GM21447 (cell line): ENCODE results near the gene EPHB6.

Experiments
- ATAC-seq: cut with Tn5 transposase; IDR thresholded peaks from one replicate; pipeline ENCODE4 v1.9.1; 2021; ENCODE audit not compliant: unreplicated experiment

The EPHB6 gene

GRCh38 chr7:142833174-142834048 is 21.5 kb upstream of the EPHB6 start:
- ATAC-seq = peak; percentile 86

DNA sequence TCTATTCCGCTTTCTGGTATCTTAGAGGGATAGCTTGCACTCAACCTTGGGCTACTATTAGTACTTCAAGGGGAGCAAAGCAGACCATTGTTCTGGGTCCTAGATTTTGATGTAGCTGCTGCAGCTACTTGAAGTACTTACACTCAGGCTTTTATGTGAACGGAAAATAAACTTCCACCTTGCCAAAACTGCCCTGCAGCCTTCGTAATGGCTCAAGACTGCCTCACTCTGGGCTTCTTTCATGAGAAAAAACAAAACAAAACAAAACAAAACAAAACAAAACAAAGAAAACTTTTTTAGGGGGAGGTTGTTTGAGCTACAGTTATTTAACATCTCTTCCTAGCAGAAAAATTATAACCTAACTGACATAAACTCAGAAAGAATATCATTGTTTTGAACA is 19.4 kb upstream of the EPHB6 start:
- ATAC-seq = no peak

- no peak for ATAC-seq
Measured at GRCh38 chr7:142836426-142836825, 18.4 kb upstream of the EPHB6 start.

DNA sequence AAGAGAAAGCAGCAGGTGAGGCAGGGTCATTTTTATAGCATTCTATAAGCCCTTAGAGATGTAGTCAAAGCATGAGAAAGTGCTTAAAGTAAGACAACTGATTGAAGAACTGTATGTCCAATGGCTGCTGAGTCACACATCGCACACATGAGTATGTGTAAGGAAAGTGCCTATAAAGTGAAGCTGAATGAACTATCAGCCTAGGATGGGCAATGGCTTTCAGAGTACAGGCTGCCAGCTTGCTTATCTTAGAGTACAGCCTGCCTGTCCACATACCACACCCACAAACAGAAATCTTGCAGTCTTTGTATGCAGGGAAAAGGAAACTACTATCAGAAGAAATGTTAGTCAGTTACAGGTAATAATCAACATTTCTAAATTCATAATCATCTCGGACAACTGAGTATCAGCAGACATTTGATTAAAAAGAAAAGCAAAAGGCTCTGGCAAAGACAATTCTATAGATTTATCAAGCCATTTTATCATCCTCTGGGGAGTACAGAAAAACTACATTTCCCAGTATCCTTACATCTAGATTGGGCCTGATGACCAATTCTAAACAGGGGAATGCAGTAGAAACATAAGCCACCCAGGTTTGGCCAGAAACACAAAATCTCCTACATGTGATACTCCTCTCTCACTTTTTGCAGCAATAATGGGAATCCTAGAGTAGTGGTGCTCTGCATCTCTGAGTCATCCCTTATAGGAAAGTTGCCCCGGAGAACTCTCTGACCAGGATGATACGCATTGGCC is 16.2 kb upstream of the EPHB6 start:
- no peak for ATAC-seq

DNA sequence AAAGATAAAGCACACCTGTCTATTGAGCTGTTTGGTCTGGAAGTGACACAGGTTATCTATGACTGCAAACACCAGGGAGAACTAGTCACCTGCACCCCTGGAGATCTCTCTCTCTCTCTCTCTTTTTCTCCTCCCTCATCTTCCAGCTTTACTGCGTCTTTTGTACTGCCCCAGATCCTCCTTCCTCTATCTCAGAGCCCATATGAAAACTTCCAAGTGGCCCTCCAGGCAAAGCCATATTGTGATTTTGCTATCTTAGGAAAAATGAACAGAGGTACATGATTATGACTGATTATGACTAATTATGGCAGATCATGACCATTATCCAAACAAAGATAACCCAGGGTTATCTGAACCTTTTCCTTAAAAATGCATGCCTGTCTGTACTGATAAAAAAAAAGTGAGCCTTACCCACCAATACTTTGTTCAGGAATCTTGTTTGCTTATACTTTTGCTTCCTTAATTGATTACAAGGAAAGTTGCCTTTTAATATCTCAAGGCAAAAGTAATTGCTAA is 12.6 kb upstream of the EPHB6 start:
- no peak for ATAC-seq

DNA sequence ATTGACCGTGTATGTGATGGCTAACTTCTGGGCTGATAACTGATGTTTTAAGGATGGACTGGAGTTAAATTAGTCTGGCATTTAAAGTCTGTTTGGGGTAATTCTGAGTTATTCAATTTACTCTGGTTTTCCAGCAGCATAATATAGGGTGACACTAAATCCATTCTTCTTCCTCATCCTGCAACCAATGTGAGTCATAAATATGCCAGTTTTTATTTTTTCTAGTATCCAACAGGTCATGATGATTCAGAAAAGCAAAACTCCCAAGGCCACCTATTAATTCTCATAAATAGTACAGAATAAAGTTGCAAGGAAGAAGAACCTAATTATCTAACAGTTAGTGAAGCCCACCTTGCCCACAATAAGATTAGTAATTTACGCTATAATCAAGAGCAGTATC is 7.5 kb upstream of the EPHB6 start:
- no peak for ATAC-seq

- no peak for ATAC-seq
Measured at GRCh38 chr7:142851269-142851668, 3.6 kb upstream of the EPHB6 start.

GRCh38 chr7:142851919-142852318 is 3.0 kb upstream of the EPHB6 start:
- ATAC-seq = no peak

GRCh38 chr7:142853739-142854371 is 1.0 kb upstream of the EPHB6 start:
- ATAC-seq = peak; percentile 81

DNA sequence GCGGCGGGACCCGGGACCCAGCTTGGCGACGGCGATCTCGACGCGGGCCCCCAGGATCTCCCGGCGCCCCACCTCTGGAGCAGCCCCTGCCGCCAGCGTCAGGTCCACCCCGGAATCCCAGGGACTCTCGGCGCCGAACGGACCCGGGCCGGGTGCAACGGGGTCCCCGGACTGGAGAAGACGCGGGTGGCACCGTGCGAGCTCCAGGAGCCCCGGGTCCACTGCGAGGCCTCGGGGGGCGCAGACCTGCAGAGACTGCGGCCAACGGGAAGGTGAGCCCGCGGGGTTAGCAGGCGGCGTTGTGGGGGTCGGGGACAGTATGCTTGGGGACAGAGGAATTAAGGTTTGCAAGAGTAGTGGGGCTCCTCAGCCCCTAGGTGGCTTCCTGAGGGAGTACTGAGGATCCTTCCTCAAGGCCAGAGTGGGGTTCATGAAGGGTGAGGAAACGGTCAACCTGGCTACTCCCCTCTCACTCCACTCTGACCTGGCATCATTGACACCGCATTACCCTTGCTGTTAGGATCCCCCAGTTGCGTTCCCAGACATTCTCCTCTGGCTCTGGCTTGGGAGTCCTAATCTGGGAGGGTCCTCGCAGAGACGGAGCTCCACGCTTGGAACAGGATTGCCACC is 353 bp downstream of the EPHB6 start:
- ATAC-seq = no peak

- no peak for ATAC-seq
Measured at GRCh38 chr7:142855756-142856564, 1.1 kb downstream of the EPHB6 start.

DNA sequence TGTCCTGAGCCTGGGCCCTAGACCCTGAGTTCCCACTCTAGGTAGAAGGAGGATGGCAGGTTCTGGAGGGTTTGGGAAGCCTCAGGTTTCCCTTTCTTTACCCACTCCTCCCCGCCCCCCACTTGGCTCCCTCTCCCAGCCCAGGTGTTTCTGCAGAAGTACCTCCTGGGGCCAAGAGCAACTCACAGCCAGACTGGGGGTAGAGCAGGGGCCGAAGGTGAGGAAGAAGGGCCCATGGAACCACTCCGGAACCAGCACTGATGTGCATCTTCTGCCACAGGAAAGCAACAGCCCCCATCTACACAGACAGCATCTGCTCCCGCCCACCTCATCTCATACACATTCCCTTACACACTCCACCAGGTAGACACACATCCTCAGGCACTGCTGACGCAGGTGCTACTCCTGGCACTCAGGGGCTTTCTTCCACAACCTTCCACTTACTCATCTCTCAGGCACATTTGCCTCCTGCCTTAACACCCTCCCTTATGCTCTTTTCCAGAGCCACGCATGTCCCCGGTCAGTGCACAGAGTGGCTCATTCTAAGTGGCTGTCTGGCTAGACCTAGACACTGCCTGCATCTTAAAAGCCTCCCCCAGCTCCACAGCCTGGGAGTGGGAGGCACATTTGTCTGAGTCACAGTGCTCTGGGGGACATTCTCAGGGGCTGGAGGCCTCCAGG is 1.8 kb downstream of the EPHB6 start:
- no peak for ATAC-seq

DNA sequence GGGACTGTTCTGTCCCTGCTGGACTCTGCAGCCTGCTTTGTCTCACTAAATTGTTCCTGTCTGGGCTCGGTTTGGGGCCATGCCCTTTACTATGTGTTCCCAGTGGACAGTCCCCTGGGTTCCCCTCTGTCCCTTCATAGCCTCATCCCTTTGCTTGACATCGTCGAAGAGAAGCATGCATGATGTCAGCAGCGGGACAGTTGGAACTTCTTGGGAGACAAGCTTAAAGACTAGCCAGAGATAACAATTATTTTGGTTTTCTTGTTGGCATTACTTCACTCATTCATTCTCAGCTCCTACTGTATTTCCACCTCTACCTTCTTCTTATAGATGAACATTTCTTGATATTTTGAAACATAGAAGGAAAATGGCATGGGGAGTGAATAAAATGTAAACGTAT is 2.7 kb downstream of the EPHB6 start:
- no peak for ATAC-seq

- no peak for ATAC-seq
Measured at GRCh38 chr7:142859411-142859810, 4.5 kb downstream of the EPHB6 start.

GRCh38 chr7:142859829-142860228 is 5.0 kb downstream of the EPHB6 start:
- no peak for ATAC-seq

DNA sequence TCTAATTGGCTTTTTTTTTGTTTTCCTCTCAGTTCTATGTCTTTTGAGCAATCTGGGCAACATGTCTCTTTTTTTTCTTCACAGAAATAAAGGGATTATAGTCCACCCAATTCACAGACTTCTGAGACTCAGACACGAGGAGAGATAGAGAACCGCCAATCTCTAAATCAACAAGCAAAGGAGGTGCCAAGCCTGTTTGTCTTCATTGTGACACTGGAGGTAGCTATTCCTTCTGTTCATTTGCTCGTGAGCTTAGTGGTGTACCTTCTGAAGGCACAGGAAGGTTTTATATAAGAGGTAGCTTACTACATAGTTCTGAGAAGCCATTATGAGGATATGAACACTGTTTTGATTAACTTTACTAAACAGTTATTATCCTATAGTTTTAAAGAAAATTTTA is 6.1 kb downstream of the EPHB6 start:
- no peak for ATAC-seq

DNA sequence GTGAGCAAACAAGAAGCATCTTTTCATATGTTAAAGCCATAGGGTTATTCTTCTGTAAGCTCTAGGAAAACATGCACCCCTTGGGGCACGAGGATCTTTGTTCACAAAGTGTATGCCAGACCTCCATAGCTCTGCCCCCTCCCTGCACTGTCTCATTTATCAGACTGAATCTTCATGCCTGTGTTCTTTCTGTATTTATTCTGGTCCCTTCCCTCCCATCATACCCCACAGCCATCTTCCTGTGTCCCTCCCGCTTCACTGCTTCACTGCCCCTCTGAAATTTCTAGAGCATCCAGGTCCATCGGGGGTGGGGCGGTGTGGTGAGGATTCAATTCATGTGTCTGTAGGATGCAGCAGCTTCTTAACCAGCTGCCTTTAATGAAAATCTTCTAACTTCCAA is 7.5 kb downstream of the EPHB6 start:
- no peak for ATAC-seq

DNA sequence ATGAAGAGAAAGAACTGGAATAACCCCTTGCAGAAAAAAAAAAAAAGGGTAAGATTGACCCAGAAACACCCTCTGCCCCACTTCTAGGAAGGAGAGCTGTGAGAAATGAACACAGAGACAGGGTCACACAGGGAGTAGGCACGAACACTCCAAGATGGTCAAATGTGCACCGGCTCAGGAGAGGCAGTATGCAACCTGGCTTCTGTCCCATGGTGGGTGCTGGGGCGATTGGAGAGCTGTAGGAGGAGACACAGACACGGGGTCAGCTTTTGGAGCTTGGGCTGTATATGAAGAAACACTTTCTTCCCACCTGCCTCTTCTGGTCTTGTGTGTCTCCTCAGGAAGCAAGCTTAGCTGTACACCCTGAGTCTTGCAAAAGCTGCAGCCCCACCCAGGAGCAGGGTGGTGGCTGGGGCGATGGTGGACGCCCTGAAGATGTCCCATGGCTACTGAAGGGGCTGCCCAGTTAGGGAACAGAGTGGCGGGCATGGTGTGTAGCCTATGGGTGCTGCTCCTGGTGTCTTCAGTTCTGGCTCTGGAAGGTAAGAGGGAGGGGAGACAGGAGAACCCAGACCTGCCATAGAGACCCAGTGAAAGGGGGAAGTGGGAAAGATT is 8.0 kb downstream of the EPHB6 start:
- no peak for ATAC-seq
